HG02763 (cell line): ENCODE results near the gene ZFYVE28.
"Not testable (repeated sequence)": the region's sequence is repeated elsewhere in the genome, so short reads cannot be mapped to it uniquely, and the experiment has no call there.

Source experiments
- ATAC-seq: cut with Tn5 transposase; IDR thresholded peaks from one replicate; pipeline ENCODE4 v1.9.1; 2021; ENCODE audit warnings: mild to moderate bottlenecking, moderate library complexity; ENCODE audit not compliant: unreplicated experiment

The ZFYVE28 gene

DNA sequence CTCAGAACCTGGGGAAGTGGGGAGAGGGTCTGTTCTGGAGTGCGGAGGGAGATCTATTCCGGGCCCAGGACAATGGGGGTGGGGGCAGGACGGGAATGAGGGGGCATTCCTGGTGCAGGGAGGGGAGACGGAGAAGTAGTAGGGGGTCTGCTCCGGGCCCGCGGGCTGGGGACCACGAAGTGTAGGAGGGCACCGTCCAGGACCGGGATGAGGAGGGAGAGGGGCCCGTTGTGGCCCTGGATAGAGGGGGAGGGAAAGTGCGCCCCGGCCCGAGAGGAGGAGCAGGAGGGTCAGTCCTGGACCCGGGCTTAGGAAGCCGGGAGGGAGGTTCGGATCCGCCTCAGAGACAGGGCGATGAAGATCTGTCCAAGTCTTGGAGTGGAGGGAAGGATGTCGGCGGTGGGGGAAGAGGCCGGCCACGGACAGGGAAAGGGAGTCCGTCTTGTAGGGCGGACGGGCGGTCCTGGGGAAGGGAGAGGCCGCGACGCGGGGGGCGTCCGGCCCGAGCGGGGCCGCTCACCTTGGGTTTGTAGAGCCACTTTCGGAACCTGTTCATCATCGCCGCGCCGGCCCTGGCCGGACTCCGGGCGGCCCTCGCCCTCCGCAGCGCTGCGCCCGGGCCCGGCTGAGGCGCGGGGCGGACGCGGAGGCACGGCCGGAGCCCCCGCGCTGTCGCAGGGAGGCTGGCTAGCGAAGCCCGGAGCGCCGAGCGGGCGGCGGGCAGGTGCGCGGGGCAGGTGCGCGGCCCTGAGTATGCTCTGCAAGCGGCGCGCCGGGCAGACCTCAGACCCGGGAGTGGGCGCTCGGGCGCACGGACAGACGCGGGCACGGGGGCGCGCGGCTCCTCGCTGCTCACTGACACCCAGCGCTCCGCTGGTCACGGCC lies at the start of gene ZFYVE28:
ZFYVE28 (minus strand) TSS at position 881 of the 885 bp plus-strand sequence; CDS start at position 559, 322 bp downstream.
- peak; percentile 9 for ATAC-seq

- not testable (repeated sequence) for ATAC-seq
Measured at GRCh38 chr4:2465544-2465943, 47.1 kb upstream of the ZFYVE28 start.

GRCh38 chr4:2465032-2465431 lies 46.6 kb upstream of the ZFYVE28 start:
- no peak for ATAC-seq

GRCh38 chr4:2462992-2463762 lies 44.7 kb upstream of the ZFYVE28 start:
- ATAC-seq = no peak

GRCh38 chr4:2462218-2462991 lies 44.0 kb upstream of the ZFYVE28 start:
- ATAC-seq = peak; percentile 70

DNA sequence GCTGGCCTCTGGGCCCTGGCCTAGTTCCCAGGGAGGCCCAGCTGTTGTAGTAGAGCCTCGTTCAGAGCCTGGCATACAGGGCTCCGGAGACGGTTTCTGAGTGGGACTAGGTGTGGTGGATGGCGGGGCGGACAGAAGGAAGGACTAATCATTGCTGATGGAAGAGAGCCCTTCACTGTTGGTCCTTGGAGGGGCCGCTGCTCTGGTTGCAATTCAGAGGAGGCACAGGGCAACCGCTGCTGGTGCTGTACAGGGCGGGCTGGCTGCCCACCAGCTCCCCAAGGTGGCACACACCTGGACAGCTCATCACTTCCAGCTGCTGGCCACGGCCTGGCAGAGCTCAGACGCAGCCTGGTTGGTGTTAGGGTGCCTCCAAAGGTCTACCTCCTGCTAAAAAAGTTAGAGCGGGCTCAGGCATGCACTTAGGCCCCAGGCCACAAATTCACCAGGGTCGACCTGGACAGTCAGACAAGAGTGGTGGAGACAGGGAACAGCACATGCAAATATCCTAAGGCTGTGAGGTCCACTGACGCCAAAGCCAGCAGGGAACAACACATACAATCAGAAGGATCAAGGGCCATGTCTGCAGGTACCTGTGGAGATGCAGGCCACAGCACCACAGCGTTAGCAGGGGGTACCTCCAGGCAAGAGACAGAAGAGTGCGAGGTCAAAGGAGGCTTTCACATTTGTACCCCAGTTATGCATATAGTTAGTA lies 43.0 kb upstream of the ZFYVE28 start:
- ATAC-seq = no peak

DNA sequence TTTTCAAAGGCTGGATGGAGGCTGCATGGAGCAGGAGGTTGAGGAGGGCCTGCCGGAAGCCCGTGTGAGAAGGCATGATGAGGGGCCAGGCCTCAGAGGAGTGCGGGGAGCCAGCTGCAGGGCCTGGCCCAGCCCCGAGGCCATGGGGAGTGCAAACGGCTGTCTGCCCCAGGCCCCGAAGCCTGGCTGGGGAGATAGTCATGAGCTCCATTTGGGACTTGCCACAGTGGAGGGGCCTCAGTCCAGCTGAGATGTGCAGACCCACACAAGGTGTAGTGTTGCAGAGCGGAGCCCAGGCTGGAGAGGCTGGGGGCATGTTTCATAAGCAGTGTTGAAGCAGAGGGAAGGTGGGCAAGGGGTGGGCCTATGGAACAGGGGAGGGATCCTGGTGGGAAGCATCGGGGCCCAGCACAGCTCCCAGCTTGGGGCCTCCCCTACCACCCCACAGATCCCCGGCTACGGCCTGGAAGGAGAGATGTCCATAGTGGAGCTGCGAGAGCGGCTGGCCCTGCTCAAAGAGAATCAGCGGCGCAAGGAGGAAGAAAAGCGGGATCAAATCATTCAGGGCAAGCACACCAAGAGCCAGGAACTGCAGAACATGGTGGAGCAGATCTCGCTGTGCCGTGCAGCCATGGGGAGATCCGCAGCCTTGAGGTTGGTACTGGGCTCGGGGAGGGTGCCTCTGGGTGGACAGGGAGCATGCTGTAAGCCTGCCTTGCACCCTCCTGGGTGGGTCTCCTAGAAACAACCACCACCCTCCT lies 41.3 kb upstream of the ZFYVE28 start:
- no peak for ATAC-seq

GRCh38 chr4:2458546-2459491 lies 40.4 kb upstream of the ZFYVE28 start:
- no peak for ATAC-seq

- ATAC-seq = no peak
Measured at GRCh38 chr4:2457481-2458295, 39.2 kb upstream of the ZFYVE28 start.

DNA sequence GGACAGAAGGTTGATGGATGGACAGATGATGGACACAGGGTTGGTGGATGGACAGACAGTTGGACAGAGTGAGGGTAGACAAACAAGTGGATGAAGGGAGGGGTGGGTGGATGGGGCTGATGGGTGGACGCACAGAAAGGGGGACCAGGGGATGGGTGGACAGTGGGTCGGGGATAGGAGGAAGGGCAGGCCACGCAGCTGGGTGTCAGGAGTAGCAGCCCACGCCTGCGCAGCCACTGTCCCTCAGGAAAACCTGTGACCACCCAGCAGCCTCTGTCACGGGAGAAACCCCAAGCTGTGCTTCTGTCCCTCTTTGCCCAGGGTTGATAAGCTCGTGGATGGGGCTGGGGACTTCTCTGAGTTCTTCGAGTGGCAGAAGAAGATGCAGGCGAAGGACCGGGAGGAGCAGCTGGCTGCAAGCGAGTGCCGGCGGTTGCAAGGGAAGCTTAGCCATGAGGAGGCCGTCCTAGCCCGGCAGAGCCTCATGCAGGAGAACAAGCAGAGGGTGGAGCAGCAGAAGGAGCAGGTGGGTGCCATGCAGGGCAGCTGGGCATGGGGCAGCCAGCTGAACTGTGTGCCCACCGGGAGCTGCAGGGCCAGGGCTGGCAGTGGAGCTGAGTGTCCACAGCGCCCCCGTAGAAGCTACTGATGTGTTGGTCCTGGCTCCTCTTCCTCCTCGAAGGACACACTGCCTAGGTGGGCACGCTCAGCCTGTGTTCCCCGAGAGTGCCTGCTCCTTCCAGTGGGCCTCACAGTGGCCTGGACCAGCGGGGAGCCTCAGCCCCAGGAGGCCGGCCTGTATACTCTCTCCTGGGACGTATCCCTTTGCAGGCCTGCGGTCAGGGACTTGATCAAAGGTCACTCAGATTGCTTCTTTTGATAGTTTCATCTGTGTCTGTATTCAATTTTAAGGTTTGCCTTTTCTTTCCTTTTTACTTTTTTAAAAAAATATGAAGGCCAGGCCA lies 33.7 kb upstream of the ZFYVE28 start:
- no peak for ATAC-seq

GRCh38 chr4:2451036-2451520 lies 32.6 kb upstream of the ZFYVE28 start:
- no peak for ATAC-seq

GRCh38 chr4:2450394-2451035 lies 32.1 kb upstream of the ZFYVE28 start:
- no peak for ATAC-seq

DNA sequence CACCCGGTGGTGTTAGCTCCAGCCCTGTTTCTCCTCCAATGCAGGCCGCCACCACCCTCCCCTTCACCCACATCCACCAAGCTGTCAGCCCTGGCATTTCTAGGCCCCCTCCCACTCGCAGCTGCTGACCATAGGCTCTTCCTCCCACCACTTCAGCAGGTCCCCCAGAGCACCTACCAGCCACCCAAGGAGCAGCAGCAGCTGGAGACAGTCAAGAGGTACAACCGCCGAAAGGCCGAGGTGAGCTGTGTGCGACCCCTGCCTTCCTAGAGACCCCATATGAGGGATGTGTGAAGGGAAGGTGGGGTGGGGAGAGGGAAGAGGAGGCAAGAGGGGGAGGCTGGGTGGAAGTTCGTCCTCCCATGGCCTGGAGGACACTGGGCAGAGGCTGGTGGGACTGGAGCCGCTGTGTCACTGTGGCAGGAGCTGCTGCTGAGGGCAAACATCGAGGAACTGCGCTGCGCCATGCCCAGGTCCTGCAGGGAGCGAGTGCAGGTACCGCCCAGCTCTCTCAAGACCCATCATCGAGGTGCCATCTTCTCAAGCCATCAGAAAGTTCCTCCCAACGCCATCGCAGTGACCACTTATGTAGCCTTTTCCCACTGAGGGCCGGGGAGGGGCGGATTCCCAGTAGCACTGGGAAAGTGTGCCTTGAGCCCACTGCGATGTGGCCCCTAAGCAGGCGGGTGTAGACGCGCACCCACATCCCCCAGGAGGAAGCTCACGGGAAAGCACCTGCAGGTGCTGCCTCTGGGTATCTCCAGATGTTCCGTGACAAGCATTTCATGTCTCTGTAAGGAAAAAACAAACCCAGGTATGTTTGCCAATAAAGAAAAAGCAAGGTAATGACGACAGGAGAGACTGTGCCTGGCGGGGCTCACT lies 31.3 kb upstream of the ZFYVE28 start:
- no peak for ATAC-seq

- ATAC-seq = no peak
Measured at GRCh38 chr4:2449051-2449450, 30.6 kb upstream of the ZFYVE28 start.

GRCh38 chr4:2448589-2448988 lies 30.1 kb upstream of the ZFYVE28 start:
- ATAC-seq = no peak
